Stimulated activated CD4-positive, alpha-beta T cell treated with anti-CD3 and anti-CD28 coated beads, Interleukin-4, amount 100 ng/mL, for 24 hours (primary cell): ENCODE data around the gene CDH12.

Source experiments
- DNase-seq: peaks from one replicate; pipeline ENCODE4 v3.0.0-alpha.2; 2020

Gene CDH12

GRCh38 chr5:21807953-21808352, 1045.2 kb downstream of the CDH12 start:
- no peak for DNase-seq

GRCh38 chr5:21806943-21807342, 1046.2 kb downstream of the CDH12 start:
- DNase-seq: no peak

GRCh38 chr5:21806271-21806670, 1046.9 kb downstream of the CDH12 start:
- no peak for DNase-seq

- DNase-seq: no peak
Observed at GRCh38 chr5:21802869-21803490, 1050.2 kb downstream of the CDH12 start.

GRCh38 chr5:21802100-21802499, 1051.0 kb downstream of the CDH12 start:
- no peak for DNase-seq

- DNase-seq: no peak
Observed at GRCh38 chr5:21792748-21793147, 1060.4 kb downstream of the CDH12 start.

GRCh38 chr5:21791304-21791703, 1061.8 kb downstream of the CDH12 start:
- DNase-seq: no peak

- no peak for DNase-seq
Observed at GRCh38 chr5:21784487-21784886, 1068.7 kb downstream of the CDH12 start.

GRCh38 chr5:21783074-21783679, 1070.0 kb downstream of the CDH12 start:
- no peak for DNase-seq

GRCh38 chr5:21776466-21776865, 1076.7 kb downstream of the CDH12 start:
- no peak for DNase-seq

GRCh38 chr5:21774801-21775200, 1078.3 kb downstream of the CDH12 start:
- no peak for DNase-seq

- no peak for DNase-seq
Observed at GRCh38 chr5:21774281-21774680, 1078.9 kb downstream of the CDH12 start.

- no peak for DNase-seq
Observed at GRCh38 chr5:21773456-21773855, 1079.7 kb downstream of the CDH12 start.

GRCh38 chr5:21765406-21765805, 1087.7 kb downstream of the CDH12 start:
- no peak for DNase-seq

- no peak for DNase-seq
Observed at GRCh38 chr5:21739096-21739495, 1114.0 kb downstream of the CDH12 start.

- DNase-seq: no peak
Observed at GRCh38 chr5:21723500-21723899, 1129.6 kb downstream of the CDH12 start.

- DNase-seq: no peak
Observed at GRCh38 chr5:21711866-21712758, 1141.0 kb downstream of the CDH12 start.

- no peak for DNase-seq
Observed at GRCh38 chr5:21709770-21710169, 1143.4 kb downstream of the CDH12 start.

GRCh38 chr5:21704974-21705668, 1148.0 kb downstream of the CDH12 start:
- no peak for DNase-seq

GRCh38 chr5:21701317-21701716, 1151.8 kb downstream of the CDH12 start:
- no peak for DNase-seq
